ENCODE results near the gene LTBP1.

DNA sequence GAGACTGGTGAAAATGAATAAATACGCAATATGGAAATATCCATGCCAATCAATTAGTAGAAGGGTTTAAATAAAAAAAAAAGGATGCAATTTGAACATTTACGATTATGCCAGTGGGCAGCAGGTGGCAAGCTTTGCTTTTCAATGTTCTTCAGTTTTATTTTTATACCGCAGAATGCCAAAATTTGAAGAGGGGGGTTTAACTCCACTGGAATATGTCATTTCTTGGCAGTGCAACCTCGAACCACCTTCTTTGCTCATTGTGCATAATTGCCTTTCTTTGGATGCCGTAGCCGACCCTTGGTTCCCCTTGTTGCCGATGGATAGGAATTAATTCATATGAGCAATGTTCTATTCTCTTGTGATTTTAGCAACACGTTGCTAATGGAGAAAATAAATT, 88.0 kb downstream of the LTBP1 start:
- TF ChIP-seq, protein P1, sequence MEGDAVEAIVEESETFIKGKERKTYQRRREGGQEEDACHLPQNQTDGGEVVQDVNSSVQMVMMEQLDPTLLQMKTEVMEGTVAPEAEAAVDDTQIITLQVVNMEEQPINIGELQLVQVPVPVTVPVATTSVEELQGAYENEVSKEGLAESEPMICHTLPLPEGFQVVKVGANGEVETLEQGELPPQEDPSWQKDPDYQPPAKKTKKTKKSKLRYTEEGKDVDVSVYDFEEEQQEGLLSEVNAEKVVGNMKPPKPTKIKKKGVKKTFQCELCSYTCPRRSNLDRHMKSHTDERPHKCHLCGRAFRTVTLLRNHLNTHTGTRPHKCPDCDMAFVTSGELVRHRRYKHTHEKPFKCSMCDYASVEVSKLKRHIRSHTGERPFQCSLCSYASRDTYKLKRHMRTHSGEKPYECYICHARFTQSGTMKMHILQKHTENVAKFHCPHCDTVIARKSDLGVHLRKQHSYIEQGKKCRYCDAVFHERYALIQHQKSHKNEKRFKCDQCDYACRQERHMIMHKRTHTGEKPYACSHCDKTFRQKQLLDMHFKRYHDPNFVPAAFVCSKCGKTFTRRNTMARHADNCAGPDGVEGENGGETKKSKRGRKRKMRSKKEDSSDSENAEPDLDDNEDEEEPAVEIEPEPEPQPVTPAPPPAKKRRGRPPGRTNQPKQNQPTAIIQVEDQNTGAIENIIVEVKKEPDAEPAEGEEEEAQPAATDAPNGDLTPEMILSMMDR (IDR thresholded peaks at IDR 0.05) = peak in 2 of 3 donors; percentile 33 to 51
- TF ChIP-seq POLR2A (IDR thresholded peaks at IDR 0.05) (no peak), POLR2AphosphoS5 (IDR thresholded peaks at IDR 0.05) (no peak)

All from breast epithelium (tissue), 3 donors.